Caco-2 (cell line): ENCODE measurements around the gene OSCP1. TPM values are rescaled to one million over a fixed set of nuclear protein-coding genes. Genes with fewer than 3 reads are reported as not detected.

ENCODE experiments used
- BruUV-seq: library from RNA; stranded (reverse); fragments of 400-500 nt; replicated peaks from 2 replicates; lab custom pipeline; 2021; lab: Mats Ljungman, UMichigan
- CTCF ChIA-PET: fragments of 300-600 bp; sonication (Branson Sonifier 250); formaldehyde crosslinking; loops from one replicate; lab custom pipeline; 2022; ENCODE audit warnings: antibody characterized with exemption; lab: Charles Lee
- POLR2A ChIA-PET: fragments of 300-600 bp; sonication (Branson Sonifier 250); formaldehyde crosslinking; loops from one replicate; lab custom pipeline; 2022; ENCODE audit warnings: antibody characterized with exemption; lab: Charles Lee
- DNase-seq, 2 experiments: peaks; one replicate each; pipeline versions ENCODE4 v3.0.0 to v3.0.0-alpha.2; 2020 to 2022
- H3K27me3 ChIP-seq: replicated peaks from 2 replicates; pipeline ENCODE4 v1.6.0; 2011; ENCODE audit warnings: low read length; ENCODE audit not compliant: control insufficient read depth, insufficient read depth
- H3K36me3 ChIP-seq: 2 replicates; pipeline ENCODE4 v1.5.1; 2011; ENCODE audit warnings: low read length; ENCODE audit not compliant: control insufficient read depth, insufficient read depth
- H3K4me1 ChIP-seq: fragments of 250-450 bp; sonication (Bioruptor Pico); 2 replicates; pipeline ENCODE4 v1.5.1; 2020; ENCODE audit warnings: mild to moderate bottlenecking
- H3K4me3 ChIP-seq: 2 replicates; pipeline ENCODE4 v1.5.1; 2011; ENCODE audit warnings: low read depth, mild to moderate bottlenecking, control low read depth, low read length
- H3K9me3 ChIP-seq: fragments of 250-450 bp; sonication (Bioruptor Pico); 2 replicates; pipeline ENCODE4 v1.5.1; 2020; ENCODE audit warnings: mild to moderate bottlenecking, moderate library complexity
- H3K27ac Mint-ChIP-seq: one replicate; pipeline ENCODE4 v1.8.0; 2022; ENCODE audit warnings: mixed read lengths; ENCODE audit not compliant: unreplicated experiment
- H3K27me3 Mint-ChIP-seq: one replicate; pipeline ENCODE4 v1.8.0; 2022; ENCODE audit warnings: mixed read lengths; ENCODE audit not compliant: insufficient read depth, unreplicated experiment
- H3K36me3 Mint-ChIP-seq: one replicate; pipeline ENCODE4 v1.8.0; 2022; ENCODE audit warnings: mild to moderate bottlenecking, mixed read lengths; ENCODE audit not compliant: insufficient read depth, unreplicated experiment
- H3K4me1 Mint-ChIP-seq: one replicate; pipeline ENCODE4 v1.8.0; 2022; ENCODE audit warnings: low read depth, mixed read lengths; ENCODE audit not compliant: unreplicated experiment
- H3K4me3 Mint-ChIP-seq: one replicate; pipeline ENCODE4 v1.8.0; 2022; ENCODE audit warnings: mild to moderate bottlenecking, moderate library complexity, mixed read lengths; ENCODE audit not compliant: unreplicated experiment
- H3K9me3 Mint-ChIP-seq: one replicate; pipeline ENCODE4 v1.8.0; 2022; ENCODE audit warnings: mixed read lengths; ENCODE audit not compliant: unreplicated experiment
- intact Hi-C: fragments of 100-400 bp; cut with micrococcal nuclease; formaldehyde crosslinking; loops from one replicate; pipeline ENCODE4 v1.10.0; 2022; ENCODE audit not compliant: unreplicated experiment
- total RNA-seq: library from RNA; stranded (reverse); gene quantifications from 2 replicates; pipeline ENCODE4 v1.2.3, GENCODE V29; 2022
- TF ChIP-seq, protein P1 (sequence below), 2 experiments: fragments of 200-600 bp in 1 of 2; IDR thresholded peaks; 1 replicate in 1 of 2; 2 replicates in 1 of 2; pipeline versions ENCODE4 v1.5.1 to v1.8.0; 2011 to 2022; ENCODE audit warnings: antibody characterized with exemption in 1 of 2, control low read depth in 1 of 2, inconsistent platforms in 1 of 2, low read depth in 1 of 2, low read length in 1 of 2, mild to moderate bottlenecking in 1 of 2, moderate library complexity in 1 of 2; ENCODE audit not compliant: insufficient read depth in 1 of 2, severe bottlenecking in 1 of 2, unreplicated experiment in 1 of 2

OSCP1 gene
- total RNA-seq, 1 experiment from 2014 or later: 0.91 TPM

DNA sequence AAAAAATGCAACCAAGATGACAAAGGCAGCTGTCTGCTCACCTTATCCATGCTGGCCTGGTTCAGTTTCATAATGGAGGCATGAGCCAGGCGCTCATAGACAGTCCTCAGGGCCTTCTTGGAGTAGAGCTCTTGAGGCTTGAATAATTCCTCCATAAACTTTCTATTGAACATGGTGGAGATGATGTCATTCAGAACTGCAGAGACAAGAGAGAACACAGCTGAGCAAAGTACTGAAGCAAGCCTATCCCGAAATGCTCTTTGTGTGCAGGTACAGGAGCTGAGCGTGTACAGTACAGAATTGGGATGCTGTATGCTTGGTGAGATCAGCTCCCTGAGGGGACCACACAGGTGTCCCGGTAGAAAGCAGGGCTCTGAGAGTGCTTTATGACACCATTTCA, 11.5 kb downstream of the OSCP1 start:
- H3K4me3 Mint-ChIP-seq: no peak overlapping the region
- no peaks in the 10 kb centered on the region for H3K27me3 Mint-ChIP-seq
- no peak for DNase-seq
- ChIA-PET CTCF (no interaction called here), POLR2A (no interaction called here)
- H3K4me3 ChIP-seq: no peak overlapping the region
- no peak overlapping the region for H3K27ac Mint-ChIP-seq
- H3K36me3 ChIP-seq: no peaks in the 10 kb centered on the region
- no peaks in the 10 kb centered on the region for H3K9me3 Mint-ChIP-seq
- peaks cover 6% of the 10 kb centered on the region for H3K4me1 Mint-ChIP-seq
- no TSS peak for BruUV-seq
- no peaks in the 10 kb centered on the region for H3K36me3 Mint-ChIP-seq
- H3K9me3 ChIP-seq: no peaks in the 10 kb centered on the region
- TF ChIP-seq, protein P1, sequence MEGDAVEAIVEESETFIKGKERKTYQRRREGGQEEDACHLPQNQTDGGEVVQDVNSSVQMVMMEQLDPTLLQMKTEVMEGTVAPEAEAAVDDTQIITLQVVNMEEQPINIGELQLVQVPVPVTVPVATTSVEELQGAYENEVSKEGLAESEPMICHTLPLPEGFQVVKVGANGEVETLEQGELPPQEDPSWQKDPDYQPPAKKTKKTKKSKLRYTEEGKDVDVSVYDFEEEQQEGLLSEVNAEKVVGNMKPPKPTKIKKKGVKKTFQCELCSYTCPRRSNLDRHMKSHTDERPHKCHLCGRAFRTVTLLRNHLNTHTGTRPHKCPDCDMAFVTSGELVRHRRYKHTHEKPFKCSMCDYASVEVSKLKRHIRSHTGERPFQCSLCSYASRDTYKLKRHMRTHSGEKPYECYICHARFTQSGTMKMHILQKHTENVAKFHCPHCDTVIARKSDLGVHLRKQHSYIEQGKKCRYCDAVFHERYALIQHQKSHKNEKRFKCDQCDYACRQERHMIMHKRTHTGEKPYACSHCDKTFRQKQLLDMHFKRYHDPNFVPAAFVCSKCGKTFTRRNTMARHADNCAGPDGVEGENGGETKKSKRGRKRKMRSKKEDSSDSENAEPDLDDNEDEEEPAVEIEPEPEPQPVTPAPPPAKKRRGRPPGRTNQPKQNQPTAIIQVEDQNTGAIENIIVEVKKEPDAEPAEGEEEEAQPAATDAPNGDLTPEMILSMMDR (IDR thresholded peaks at IDR 0.05; ENCODE audit: insufficient read depth in 1 of 2, low read depth in 1 of 2, low read length in 1 of 2, severe bottlenecking in 1 of 2, unreplicated experiment in 1 of 2): no peak
- H3K27me3 ChIP-seq: no peaks in the 10 kb centered on the region
- no peaks in the 10 kb centered on the region for H3K4me1 ChIP-seq
- intact Hi-C loops: no loop called here

DNA sequence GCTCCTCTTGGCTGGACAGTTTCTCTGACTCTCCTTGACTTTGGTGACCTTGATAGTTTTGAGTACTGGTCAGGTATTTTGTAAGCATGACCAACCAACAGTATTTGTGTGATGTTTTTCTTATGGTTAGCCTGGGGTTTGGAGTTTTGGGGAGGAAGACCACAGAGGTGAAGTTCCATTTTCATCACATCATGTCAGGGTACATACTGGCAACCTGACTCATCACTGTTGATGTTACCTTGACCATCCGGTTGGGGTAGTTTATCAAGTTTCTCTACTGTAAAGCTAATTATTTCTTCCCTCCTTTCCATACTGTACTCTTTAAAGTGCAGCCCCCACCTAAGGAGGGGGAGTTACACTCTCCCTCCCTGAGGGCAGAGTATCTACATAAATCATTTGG, 13.4 kb downstream of the OSCP1 start:
- Mint-ChIP-seq H3K27ac (peak overlapping the region; percentile 81), H3K27me3 (no peaks in the 10 kb centered on the region), H3K4me1 (peaks cover 6% of the 10 kb centered on the region), H3K36me3 (no peaks in the 10 kb centered on the region), H3K9me3 (no peaks in the 10 kb centered on the region), H3K4me3 (no peak overlapping the region)
- H3K9me3 ChIP-seq: no peaks in the 10 kb centered on the region
- H3K4me3 ChIP-seq: no peak overlapping the region
- DNase-seq: peak in 1 of 2 experiments; percentile 37
- no TSS peak for BruUV-seq
- TF ChIP-seq, protein P1 (IDR thresholded peaks at IDR 0.05; ENCODE audit: insufficient read depth in 1 of 2, low read depth in 1 of 2, low read length in 1 of 2, severe bottlenecking in 1 of 2, unreplicated experiment in 1 of 2): no peak
- no peaks in the 10 kb centered on the region for H3K4me1 ChIP-seq
- no peaks in the 10 kb centered on the region for H3K27me3 ChIP-seq
- no peaks in the 10 kb centered on the region for H3K36me3 ChIP-seq
- ChIA-PET CTCF (no interaction called here), POLR2A (interaction anchor here (1.3 kb wide), 1 partner anchor 14 kb away, joined by 4 read pairs; the partner anchor contains the start of gene OSCP1)
- intact Hi-C loops: no loop called here

DNA sequence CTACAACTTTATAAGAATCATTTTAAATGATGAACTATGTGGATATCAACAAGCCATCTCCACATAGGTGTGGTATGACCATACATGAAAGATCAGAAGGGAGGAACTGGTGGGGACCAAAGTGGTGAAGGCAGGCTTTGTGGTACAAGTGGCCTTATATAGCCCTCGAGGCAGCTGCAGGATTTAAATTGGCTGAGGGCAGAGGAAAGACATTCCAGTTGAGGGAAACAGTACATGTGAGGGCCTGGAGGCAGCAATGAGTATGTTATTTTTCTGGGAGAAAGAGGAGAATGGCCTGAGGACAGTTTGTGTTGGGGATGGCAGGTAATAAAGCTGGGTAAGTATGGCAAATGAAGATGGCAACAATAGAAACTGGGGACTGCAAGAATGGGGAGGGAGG, 17.1 kb downstream of the OSCP1 start:
- Histone ChIP-seq H3K27me3 (no peaks in the 10 kb centered on the region), H3K36me3 (no peaks in the 10 kb centered on the region), H3K4me1 (no peaks in the 10 kb centered on the region), H3K9me3 (no peaks in the 10 kb centered on the region), H3K4me3 (no peak overlapping the region)
- ChIA-PET CTCF (no interaction called here), POLR2A (no interaction called here)
- no TSS peak for BruUV-seq
- no peaks in the 10 kb centered on the region for H3K9me3 Mint-ChIP-seq
- no peak for DNase-seq
- TF ChIP-seq, protein P1 (IDR thresholded peaks at IDR 0.05; ENCODE audit: insufficient read depth in 1 of 2, low read depth in 1 of 2, low read length in 1 of 2, severe bottlenecking in 1 of 2, unreplicated experiment in 1 of 2): no peak
- intact Hi-C loops: no loop called here
- H3K27ac Mint-ChIP-seq: no peak overlapping the region
- no peaks in the 10 kb centered on the region for H3K27me3 Mint-ChIP-seq
- peaks cover 6% of the 10 kb centered on the region for H3K4me1 Mint-ChIP-seq
- H3K36me3 Mint-ChIP-seq: no peaks in the 10 kb centered on the region
- no peak overlapping the region for H3K4me3 Mint-ChIP-seq
